HCT116 (cell line): ENCODE measurements around the gene LASP1NB.

Experiments used
- ATAC-seq: fragments of 200-7000 bp; cut with Tn5 transposase; 2 replicates; pipeline ENCODE4 v1.9.1; 2020; ENCODE audit warnings: mild to moderate bottlenecking, moderate library complexity
- BruUV-seq: library from RNA; stranded (reverse); fragments of 400-500 nt; replicated peaks from 2 replicates; lab custom pipeline; 2021; lab: Mats Ljungman, UMichigan
- CTCF ChIA-PET: fragments of 300-600 bp; sonication (Branson Sonifier 250); formaldehyde crosslinking; loops from one replicate; lab custom pipeline; 2021; ENCODE audit warnings: antibody characterized with exemption; lab: Charles Lee
- POLR2A ChIA-PET: fragments of 300-600, 350-600 bp; sonication (Branson Sonifier 250); formaldehyde crosslinking; loops from one replicate; lab custom pipeline; 2021; ENCODE audit warnings: antibody characterized with exemption; lab: Charles Lee
- RAD21 ChIA-PET, 2 experiments: fragments of 300-600 bp; sonication (Branson Sonifier 250); formaldehyde crosslinking; loops; one replicate each; lab custom pipeline; 2023; ENCODE audit warnings: low total read pairs in 2 of 2; ENCODE audit not compliant: uncharacterized antibody in 2 of 2, unreplicated experiment in 2 of 2, low non-redundant PET in 1 of 2; lab: Charles Lee
- DNase-seq: peaks from one replicate; pipeline ENCODE4 v3.0.0-alpha.2; 2010; ENCODE audit warnings: low read depth, low spot score
- H2AFZ ChIP-seq: fragments of 200-600 bp; shearing (Covaris generic), sonication (generic); 2 replicates; pipeline ENCODE4 v1.6.1; 2017; ENCODE audit warnings: low read depth, mixed run types, mixed read lengths, antibody characterized with exemption, low read length; ENCODE audit not compliant: poor library complexity, severe bottlenecking
- H3K27ac ChIP-seq: 2 replicates; pipeline ENCODE4 v1.5.1; 2012; ENCODE audit warnings: low read depth, low read length
- H3K27me3 ChIP-seq: fragments of 200-600 bp; sonication (generic); 2 replicates; pipeline ENCODE4 v1.6.1; 2016; ENCODE audit warnings: mixed run types, low read length, mixed read lengths; ENCODE audit not compliant: insufficient read depth
- H3K36me3 ChIP-seq, 2 experiments: fragments of 200-500 bp in 1 of 2; fragments of 200-600 bp in 1 of 2; sonication (Bioruptor generic) in 1 of 2; sonication (generic) in 1 of 2; 2 replicates each; pipeline versions ENCODE4 v1.5.1 to v1.6.1; 2014 to 2016; ENCODE audit warnings: low read length in 2 of 2, inconsistent platforms in 1 of 2, mixed read lengths in 1 of 2, mixed run types in 1 of 2; ENCODE audit not compliant: insufficient read depth in 2 of 2, control insufficient read depth in 1 of 2
- H3K4me1 ChIP-seq, 2 experiments: fragments of 200-600 bp in 1 of 2; sonication (generic) in 1 of 2; 2 replicates each; pipeline versions ENCODE4 v1.5.1 to v1.6.1; 2012 to 2017; ENCODE audit warnings: low read length in 2 of 2, inconsistent platforms in 1 of 2, mild to moderate bottlenecking in 1 of 2, mixed read lengths in 1 of 2, mixed run types in 1 of 2, moderate library complexity in 1 of 2; ENCODE audit not compliant: insufficient read depth in 2 of 2, control insufficient read depth in 1 of 2
- H3K4me2 ChIP-seq: fragments of 200-600 bp; sonication (generic); 2 replicates; pipeline ENCODE4 v1.6.1; 2017; ENCODE audit warnings: mixed run types, low read length, mixed read lengths
- H3K4me3 ChIP-seq, 2 experiments: fragments of 200-600 bp in 1 of 2; sonication (generic) in 1 of 2; replicated peaks in 1 of 2; 2 replicates each; pipeline ENCODE4 v1.5.1; 2011 to 2016; ENCODE audit warnings: low read length in 2 of 2, control low read depth in 1 of 2, low read depth in 1 of 2, mild to moderate bottlenecking in 1 of 2, mixed read lengths in 1 of 2, mixed run types in 1 of 2
- H3K79me2 ChIP-seq: fragments of 200-600 bp; sonication (generic); 2 replicates; pipeline ENCODE4 v1.6.1; 2017; ENCODE audit warnings: mild to moderate bottlenecking, mixed run types, low read length, moderate library complexity, mixed read lengths; ENCODE audit not compliant: insufficient read depth
- H3K9ac ChIP-seq: fragments of 200-600 bp; sonication (generic); 2 replicates; pipeline ENCODE4 v1.6.1; 2016; ENCODE audit warnings: low read length, mixed read lengths
- H3K9me2 ChIP-seq: fragments of 200-600 bp; sonication (generic), shearing (Covaris generic); 2 replicates; pipeline ENCODE4 v1.6.1; 2017; ENCODE audit warnings: mixed run types, mild to moderate bottlenecking, moderate library complexity; ENCODE audit not compliant: insufficient read depth
- H3K9me3 ChIP-seq, 2 experiments: fragments of 200-500 bp in 1 of 2; fragments of 200-600 bp in 1 of 2; sonication (Bioruptor generic) in 1 of 2; sonication (generic) in 1 of 2; 2 replicates each; pipeline ENCODE4 v1.6.1; 2014 to 2017; ENCODE audit warnings: low read length in 2 of 2, mixed read lengths in 2 of 2, inconsistent platforms in 1 of 2, low read depth in 1 of 2, mild to moderate bottlenecking in 1 of 2, mixed run types in 1 of 2, moderate library complexity in 1 of 2; ENCODE audit not compliant: control insufficient read depth in 1 of 2, insufficient read depth in 1 of 2
- H4K20me1 ChIP-seq: fragments of 200-600 bp; sonication (generic), shearing (Covaris generic); 2 replicates; pipeline ENCODE4 v1.6.1; 2017; ENCODE audit warnings: mixed run types, mild to moderate bottlenecking, moderate library complexity; ENCODE audit not compliant: insufficient read depth
- ATF3 ChIP-seq: IDR thresholded peaks from 2 replicates; pipeline ENCODE4 v1.6.1; 2012
- CBX3 ChIP-seq: IDR thresholded peaks from 2 replicates; pipeline ENCODE4 v1.6.1; 2012; ENCODE audit warnings: low read depth
- CEBPB ChIP-seq: IDR thresholded peaks from 2 replicates; pipeline ENCODE4 v1.6.1; 2012; ENCODE audit warnings: low read depth
- CTCF ChIP-seq, 3 experiments: fragments of 200-600 bp in 1 of 3; sonication (generic) in 1 of 3; IDR thresholded peaks in 2 of 3; conservative IDR thresholded peaks in 1 of 3; 2 replicates each; pipeline ENCODE4 v1.5.1; 2012 to 2017; ENCODE audit warnings: low read depth in 2 of 3, low read length in 2 of 3, antibody characterized with exemption in 1 of 3, borderline replicate concordance in 1 of 3, control low read depth in 1 of 3, mild to moderate bottlenecking in 1 of 3, mixed read lengths in 1 of 3, mixed run types in 1 of 3, moderate library complexity in 1 of 3; ENCODE audit not compliant: insufficient read depth in 1 of 3
- ELF1 ChIP-seq: IDR thresholded peaks from 2 replicates; pipeline ENCODE4 v1.6.1; 2012; ENCODE audit warnings: low read depth, borderline replicate concordance
- EZH2 ChIP-seq: fragments of 200-600 bp; sonication (generic); IDR thresholded peaks from 2 replicates; pipeline ENCODE4 v1.6.1; 2017; ENCODE audit warnings: antibody characterized with exemption, mixed run types
- JUND ChIP-seq: IDR thresholded peaks from 2 replicates; pipeline ENCODE4 v1.6.1; 2012
- POLR2AphosphoS5 ChIP-seq: IDR thresholded peaks from 2 replicates; pipeline ENCODE4 v1.6.1; 2011; ENCODE audit warnings: mild to moderate bottlenecking, low read depth, low read length, moderate library complexity
- RAD21 ChIP-seq: IDR thresholded peaks from 2 replicates; pipeline ENCODE4 v1.6.1; 2012; ENCODE audit warnings: low read depth, mild to moderate bottlenecking
- REST ChIP-seq: IDR thresholded peaks from 2 replicates; pipeline ENCODE4 v1.6.1; 2012; ENCODE audit warnings: low read depth
- SP1 ChIP-seq: IDR thresholded peaks from 2 replicates; pipeline ENCODE4 v1.6.1; 2012; ENCODE audit warnings: low read depth
- SRF ChIP-seq: IDR thresholded peaks from 2 replicates; pipeline ENCODE4 v1.6.1; 2012; ENCODE audit warnings: low read depth
- TCF7L2 ChIP-seq: IDR thresholded peaks from 2 replicates; pipeline ENCODE4 v1.7.0; 2011; ENCODE audit warnings: borderline replicate concordance, inconsistent platforms; ENCODE audit not compliant: insufficient read depth, insufficient read length; ENCODE audit errors: extremely low read depth
- ZNF274 ChIP-seq: fragments of 200-500 bp; sonication (Bioruptor generic); IDR thresholded peaks from 2 replicates; pipeline ENCODE4 v1.6.1; 2014; ENCODE audit warnings: mild to moderate bottlenecking, low read depth, low read length, inconsistent platforms
- intact Hi-C: fragments of 100-400 bp; cut with micrococcal nuclease; formaldehyde crosslinking; loops from 2 replicates; pipeline ENCODE4 v1.10.0; 2022

LASP1NB gene

GRCh38 chr17:38894276-38894675 is 31.1 kb upstream of the LASP1NB start:
- ATAC-seq: no peak
- no peak overlapping the region for H3K9ac ChIP-seq
- TF ChIP-seq ELF1: no peak
- TF ChIP-seq CBX3: no peak
- TF ChIP-seq SP1: no peak
- TF ChIP-seq TCF7L2: no peak
- no peak for TF ChIP-seq EZH2
- TF ChIP-seq ATF3: no peak
- TF ChIP-seq POLR2AphosphoS5: no peak
- TF ChIP-seq, all 23 proteins: peak for 0
- ChIA-PET POLR2A (no interaction called here), CTCF (no interaction called here), RAD21 (no interaction called here)
- H3K79me2 ChIP-seq: peaks cover 9% of the 10 kb centered on the region
- H3K27ac ChIP-seq: no peak overlapping the region
- no peak overlapping the region for H3K4me2 ChIP-seq
- no peaks in the 10 kb centered on the region for H3K4me1 ChIP-seq
- no peaks in the 10 kb centered on the region for H4K20me1 ChIP-seq
- no peaks in the 10 kb centered on the region for H3K9me2 ChIP-seq
- H3K36me3 ChIP-seq: peaks cover 27 to 45% of the 10 kb centered on the region in 2 experiments
- intact Hi-C loops: no loop called here
- no peak overlapping the region for H2AFZ ChIP-seq
- no peak for DNase-seq
- no TSS peak for BruUV-seq
- no peaks in the 10 kb centered on the region for H3K27me3 ChIP-seq
- no peaks in the 10 kb centered on the region for H3K9me3 ChIP-seq
- H3K4me3 ChIP-seq: no peak overlapping the region

DNA sequence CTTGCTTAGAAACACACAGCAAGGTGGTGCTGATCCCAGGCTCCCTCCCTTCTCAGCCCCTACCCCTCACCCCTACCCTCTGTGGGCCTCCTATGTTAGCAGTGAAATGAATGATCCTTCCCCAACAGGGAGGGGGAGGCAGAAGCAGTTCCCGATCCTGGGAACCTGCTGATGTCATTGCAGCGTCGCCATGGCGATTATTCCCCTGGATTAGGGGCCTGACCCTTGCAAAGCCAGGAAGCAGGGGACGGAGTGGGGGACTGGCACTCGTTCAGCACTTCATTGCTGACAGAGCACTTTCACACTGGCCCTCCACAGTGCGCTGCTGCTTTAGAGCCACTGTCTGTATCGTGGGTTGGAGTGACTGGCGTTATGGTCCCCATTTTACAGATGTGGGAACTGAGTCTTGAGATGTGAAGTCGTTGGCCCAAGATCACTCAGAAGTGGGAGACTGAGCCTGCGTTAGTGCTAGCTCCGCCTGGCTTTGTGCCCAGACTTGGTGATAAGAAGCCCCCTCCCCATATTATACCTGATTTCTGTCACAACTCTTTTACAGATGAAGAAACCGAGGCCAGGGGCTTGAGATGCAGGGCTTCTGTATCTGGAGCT is 29.0 kb upstream of the LASP1NB start:
- CTCF ChIA-PET: no interaction called here
- Histone ChIP-seq H3K27ac (no peak overlapping the region), H3K27me3 (no peaks in the 10 kb centered on the region), H3K79me2 (peaks cover 3% of the 10 kb centered on the region; the same call in 1 of the 2 replicates), H3K36me3 (peaks cover 29 to 37% of the 10 kb centered on the region in 2 experiments), H3K9me3 (no peaks in the 10 kb centered on the region), H2AFZ (no peak overlapping the region), H4K20me1 (no peaks in the 10 kb centered on the region), H3K4me1 (no peaks in the 10 kb centered on the region), H3K4me2 (no peak overlapping the region), H3K4me3 (no peak overlapping the region), H3K9me2 (no peaks in the 10 kb centered on the region), H3K9ac (no peak overlapping the region)
- POLR2A ChIA-PET: no interaction called here
- intact Hi-C loops: no loop called here
- ATAC-seq: no peak
- TF ChIP-seq ZNF274: no peak
- no peak for TF ChIP-seq CBX3
- TF ChIP-seq JUND: no peak
- TF ChIP-seq SRF: no peak
- no peak for TF ChIP-seq SP1
- TF ChIP-seq REST: no peak
- TF ChIP-seq CEBPB: no peak
- TF ChIP-seq RAD21: no peak
- TF ChIP-seq CTCF (IDR thresholded peaks at IDR 0.05 in 2 of 3, conservative IDR thresholded peaks at IDR 0.05 in 1 of 3; ENCODE audit: borderline replicate concordance in 1 of 3, insufficient read depth in 1 of 3, low read depth in 2 of 3, low read length in 2 of 3): no peak
- no peak for TF ChIP-seq EZH2
- BruUV-seq: no TSS peak
- RAD21 ChIA-PET: no interaction called here
- DNase-seq: no peak
